ENCODE measurements around the gene MAN2A2.

DNA sequence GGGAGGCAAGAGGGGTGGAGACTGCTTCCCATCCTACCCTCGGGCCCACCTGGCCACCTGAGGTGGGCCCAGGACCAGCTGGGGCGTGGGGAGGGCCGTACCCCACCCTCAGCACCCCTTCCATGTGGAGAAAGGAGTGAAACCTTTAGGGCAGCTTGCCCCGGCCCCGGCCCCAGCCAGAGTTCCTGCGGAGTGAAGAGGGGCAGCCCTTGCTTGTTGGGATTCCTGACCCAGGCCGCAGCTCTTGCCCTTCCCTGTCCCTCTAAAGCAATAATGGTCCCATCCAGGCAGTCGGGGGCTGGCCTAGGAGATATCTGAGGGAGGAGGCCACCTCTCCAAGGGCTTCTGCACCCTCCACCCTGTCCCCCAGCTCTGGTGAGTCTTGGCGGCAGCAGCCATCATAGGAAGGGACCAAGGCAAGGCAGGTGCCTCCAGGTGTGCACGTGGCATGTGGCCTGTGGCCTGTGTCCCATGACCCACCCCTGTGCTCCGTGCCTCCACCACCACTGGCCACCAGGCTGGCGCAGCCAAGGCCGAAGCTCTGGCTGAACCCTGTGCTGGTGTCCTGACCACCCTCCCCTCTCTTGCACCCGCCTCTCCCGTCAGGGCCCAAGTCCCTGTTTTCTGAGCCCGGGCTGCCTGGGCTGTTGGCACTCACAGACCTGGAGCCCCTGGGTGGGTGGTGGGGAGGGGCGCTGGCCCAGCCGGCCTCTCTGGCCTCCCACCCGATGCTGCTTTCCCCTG lies 21.0 kb upstream of the MAN2A2 start:
- TF ChIP-seq CTCF (IDR thresholded peaks at IDR 0.05; ENCODE audit: insufficient read depth, low read depth, low read length) = no peak
- TF ChIP-seq EZH2 (IDR thresholded peaks at IDR 0.05; ENCODE audit: insufficient read depth, low read length) = no peak
